Fibroblast of skin of abdomen (primary cell): ENCODE results near the gene ABCF3.

Experiments
- DNase-seq: peaks from one replicate; pipeline ENCODE4 v3.0.0-alpha.2; 2013

Gene ABCF3

DNA sequence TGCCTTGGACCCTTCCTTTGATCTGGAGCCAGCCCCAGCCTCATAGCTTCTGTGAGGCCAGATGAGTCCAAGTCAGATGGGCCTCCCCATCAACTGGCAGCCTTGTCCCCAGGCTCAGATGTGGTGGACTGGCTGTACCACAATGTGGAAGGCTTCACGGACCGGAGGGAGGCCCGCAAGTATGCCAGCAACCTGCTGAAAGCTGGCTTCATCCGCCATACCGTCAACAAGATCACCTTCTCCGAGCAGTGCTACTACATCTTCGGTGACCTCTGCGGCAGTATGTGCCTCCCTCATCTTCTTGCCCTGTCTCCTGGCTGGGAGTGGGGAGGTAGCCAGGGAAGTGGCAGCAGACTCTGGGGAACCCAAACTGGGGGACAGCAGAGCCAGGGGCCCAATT, 18.2 kb upstream of the ABCF3 start:
- no peak for DNase-seq

DNA sequence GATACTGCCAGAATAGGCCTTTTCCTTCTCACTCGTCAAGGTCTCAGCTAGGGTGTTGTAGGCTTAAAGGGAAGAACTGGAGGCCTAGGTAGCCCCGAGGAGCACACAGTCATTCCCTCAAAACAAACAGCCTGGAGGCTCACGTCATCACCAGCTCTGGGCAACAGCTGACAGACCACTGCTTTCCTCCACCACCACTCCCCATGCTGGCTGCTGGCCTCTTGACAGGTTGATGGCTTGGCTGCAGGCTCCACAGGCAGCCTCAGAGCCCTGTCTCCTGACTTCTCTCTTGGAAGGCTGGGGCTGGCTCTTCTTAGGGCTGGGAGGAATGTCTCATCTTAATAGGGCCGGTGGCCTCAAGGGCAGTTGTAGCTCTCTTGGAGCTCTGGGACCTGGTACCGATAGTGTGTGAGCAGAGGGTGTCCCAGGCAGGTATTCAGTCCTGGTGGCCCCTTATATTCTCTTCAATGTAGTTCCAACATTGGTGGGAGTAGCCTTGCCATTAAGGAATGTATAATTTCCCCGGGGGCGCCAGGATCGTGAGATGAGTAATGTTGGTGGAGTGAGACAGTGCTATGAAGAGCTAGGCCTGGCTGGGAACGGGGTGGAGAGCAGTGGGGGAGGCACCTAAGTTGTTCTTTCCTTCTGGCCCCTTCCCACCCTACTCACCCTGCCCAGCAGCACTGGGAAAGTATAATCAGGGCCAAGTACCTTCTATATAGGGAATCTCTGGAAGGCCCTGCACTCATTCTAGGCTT, 17.5 kb upstream of the ABCF3 start:
- peak; percentile 66 for DNase-seq

GRCh38 chr3:184169896-184170875, 15.8 kb upstream of the ABCF3 start:
- no peak for DNase-seq

- peak; percentile 57 for DNase-seq
These were observed 14.4 kb upstream of the ABCF3 start for GRCh38 chr3:184171562-184171961.

DNA sequence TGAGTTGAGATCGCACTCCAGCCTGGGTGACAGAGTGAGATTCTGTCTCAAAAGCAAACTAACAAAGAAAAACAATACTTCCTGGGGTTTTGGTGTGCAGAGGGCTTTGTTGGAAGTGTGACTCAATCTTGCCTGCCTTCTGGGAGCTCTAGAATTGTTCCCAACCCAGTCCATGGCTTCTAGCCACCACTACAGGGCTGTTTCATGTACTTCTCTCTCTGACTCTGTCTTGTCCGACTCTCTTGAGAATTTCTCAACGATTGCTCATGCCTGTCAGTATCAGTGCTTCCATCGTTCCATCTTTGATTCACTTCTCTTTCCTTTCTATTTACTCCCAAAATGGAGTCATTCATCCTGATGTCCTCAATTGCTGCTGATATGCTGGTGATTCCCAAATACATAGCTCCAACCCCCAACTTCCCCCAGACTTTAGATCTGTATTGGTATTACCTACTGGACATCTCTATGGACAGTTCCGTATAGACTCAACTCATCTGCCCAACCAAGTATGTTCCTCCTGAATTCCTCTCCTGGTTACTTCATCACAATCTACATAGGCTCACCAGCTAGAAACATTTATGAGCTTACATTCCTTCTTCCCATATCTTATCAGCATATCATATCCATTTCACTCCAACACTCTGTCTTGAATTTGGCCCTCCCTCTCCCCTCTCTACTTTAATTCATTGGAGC, 13.2 kb upstream of the ABCF3 start:
- DNase-seq = peak; percentile 80

DNA sequence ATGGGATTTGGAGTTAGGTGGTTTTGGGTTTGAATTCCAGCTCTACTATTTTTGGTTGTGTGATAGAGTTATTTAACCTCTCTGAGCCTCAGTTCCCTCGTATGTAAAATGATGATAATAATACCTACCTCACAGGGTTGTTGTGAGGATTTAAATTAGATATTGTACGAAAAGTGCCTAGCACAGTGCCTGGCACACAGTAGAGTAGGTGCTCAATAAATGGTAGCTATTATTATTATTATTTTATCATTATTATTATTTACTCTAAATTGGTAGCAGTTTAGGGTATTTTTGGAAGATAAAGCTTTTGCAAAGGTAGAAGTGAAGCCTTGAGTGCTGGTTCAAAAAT, 12.7 kb upstream of the ABCF3 start:
- DNase-seq = no peak

GRCh38 chr3:184174284-184174645, 11.7 kb upstream of the ABCF3 start:
- DNase-seq = no peak

- DNase-seq = peak; percentile 100
These were observed 11.1 kb upstream of the ABCF3 start, which contains the start of gene AP2M1 for GRCh38 chr3:184174646-184175492. Gene AP2M1, plus strand, starts transcription at chr3:184174855. Its CDS starts 2,139 bp downstream, at chr3:184176994.

DNA sequence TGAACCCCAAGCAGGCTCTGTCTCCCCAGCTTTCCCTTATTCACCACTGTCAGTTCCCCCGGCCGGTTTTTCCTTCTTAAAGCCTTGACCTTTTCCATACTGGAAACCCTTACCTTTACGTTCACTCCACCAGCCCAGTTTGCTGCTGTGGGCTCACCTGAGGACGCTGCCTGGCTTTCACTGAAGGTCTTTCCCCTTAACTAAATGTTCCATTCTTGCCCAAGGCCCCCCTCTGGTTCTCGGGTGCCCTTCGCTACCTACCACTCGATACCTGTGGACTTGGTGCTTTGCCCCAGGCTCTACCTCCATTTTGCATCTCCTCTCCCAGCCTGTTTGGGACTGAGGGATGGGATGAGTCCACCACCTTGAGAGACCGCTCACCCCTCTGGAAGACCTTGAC, 10.5 kb upstream of the ABCF3 start:
- DNase-seq = no peak

DNA sequence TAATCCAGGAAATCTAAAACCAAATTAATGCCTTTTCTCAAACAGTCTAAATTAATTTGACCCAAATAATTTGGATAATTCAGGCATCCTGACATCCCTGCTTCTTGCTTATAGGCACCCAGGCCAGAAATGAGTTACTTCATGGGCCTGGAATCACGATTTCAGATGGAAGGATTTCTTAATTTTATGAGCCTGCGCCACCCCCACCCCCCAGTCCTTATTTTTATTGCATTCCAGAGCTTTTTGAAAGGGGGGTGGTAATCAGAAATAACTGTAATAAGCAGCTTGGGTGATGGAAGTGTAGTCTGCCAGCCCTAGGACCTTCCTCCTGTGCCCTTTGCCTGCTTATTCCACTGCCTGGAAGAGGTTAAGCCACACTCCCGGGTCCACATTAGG, 10.0 kb upstream of the ABCF3 start:
- DNase-seq = peak; percentile 24

GRCh38 chr3:184176377-184177330, 9.3 kb upstream of the ABCF3 start:
- DNase-seq = peak; percentile 96

DNA sequence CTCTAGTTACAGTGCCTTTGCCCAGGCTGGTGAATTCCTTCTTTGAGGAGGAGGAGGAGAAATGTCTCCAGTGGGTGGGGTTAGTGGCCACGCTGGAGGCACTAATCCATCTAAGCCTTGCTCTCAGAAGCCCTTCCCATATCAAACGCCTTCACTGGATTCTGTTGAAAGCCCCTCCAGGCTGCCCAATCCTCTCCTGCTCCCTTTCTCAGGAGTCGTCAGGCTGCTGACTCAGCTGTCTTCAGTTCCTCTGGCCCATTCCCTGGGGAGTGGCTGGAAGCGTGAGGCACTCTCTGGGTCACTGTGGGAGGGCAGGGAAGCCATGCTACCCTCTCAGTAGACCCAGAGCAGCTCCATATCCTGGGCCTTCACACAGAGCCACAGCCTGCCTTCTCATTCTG, 8.7 kb upstream of the ABCF3 start:
- peak; percentile 45 for DNase-seq

DNA sequence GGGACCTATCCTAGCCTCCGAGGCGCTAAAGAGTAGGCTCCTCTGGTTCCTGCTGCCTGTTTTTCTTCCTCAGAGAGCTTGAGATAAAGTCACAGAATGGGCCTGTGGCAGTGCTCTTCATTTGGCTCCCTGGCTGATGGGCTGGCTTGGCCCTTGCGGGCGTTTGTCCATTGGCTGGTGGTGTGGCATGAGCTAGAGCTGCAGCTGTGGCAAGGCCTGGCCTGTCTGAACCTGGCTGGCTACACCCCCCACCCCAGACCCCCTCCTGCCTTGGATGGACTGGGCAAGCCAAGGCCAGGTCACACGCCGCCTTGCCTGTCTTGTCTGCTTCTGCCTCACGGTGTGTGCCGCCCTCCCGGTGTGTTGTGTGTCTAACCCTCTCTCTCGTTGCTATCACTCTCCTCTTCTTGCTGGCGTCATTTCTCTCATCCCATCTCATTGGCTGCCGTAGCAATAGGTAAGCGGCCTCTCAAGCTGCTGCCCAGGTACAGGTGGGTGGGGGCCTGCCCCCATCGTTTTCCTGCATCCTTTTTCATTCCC, 8.2 kb upstream of the ABCF3 start:
- no peak for DNase-seq

DNA sequence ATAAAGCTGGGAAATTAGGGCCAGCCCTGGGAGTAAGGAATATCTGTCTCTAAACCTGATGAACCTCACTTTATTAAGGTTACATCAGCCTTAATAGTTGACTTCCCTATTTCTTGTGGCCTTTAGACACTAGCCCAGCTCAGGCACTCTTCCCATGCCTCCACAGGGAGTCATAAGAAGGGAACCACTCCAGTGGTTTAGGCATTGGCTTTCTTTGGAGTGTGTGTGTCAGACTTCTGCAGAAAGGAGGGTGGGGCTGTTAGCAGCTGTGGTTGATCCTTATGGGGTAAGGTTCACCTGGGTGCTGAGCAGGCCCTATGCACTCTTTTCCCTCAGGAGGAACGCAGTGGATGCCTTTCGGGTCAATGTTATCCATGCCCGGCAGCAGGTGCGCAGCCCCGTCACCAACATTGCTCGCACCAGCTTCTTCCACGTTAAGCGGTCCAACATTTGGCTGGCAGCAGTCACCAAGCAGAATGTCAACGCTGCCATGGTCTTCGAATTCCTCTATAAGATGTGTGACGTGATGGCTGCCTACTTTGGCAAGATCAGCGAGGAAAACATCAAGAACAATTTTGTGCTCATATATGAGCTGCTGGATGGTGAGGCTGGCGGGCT, 7.4 kb upstream of the ABCF3 start:
- DNase-seq = no peak

- no peak for DNase-seq
These were observed 5.8 kb upstream of the ABCF3 start for GRCh38 chr3:184180165-184180564.

- no peak for DNase-seq
These were observed 4.4 kb upstream of the ABCF3 start for GRCh38 chr3:184181596-184181995.

DNA sequence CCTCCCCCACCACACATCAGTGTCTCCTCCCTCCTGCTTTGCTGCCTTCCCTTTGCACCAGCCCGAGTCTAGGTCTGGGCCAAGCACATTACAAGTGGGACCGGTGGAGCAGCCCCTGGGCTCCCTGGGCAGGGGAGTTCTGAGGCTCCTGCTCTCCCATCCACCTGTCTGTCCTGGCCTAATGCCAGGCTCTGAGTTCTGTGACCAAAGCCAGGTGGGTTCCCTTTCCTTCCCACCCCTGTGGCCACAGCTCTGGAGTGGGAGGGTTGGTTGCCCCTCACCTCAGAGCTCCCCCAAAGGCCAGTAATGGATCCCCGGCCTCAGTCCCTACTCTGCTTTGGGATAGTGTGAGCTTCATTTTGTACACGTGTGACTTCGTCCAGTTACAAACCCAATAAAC, 2.3 kb upstream of the ABCF3 start:
- DNase-seq = no peak

- no peak for DNase-seq
These were observed 1.3 kb upstream of the ABCF3 start for GRCh38 chr3:184184546-184185230.

GRCh38 chr3:184185461-184186183, 377 bp upstream of the ABCF3 start:
- DNase-seq = peak; percentile 99
